Skin epidermis (tissue), 12 donors: ENCODE data around the gene LTBP3.

Source experiments
- H3K27ac ChIP-seq, 21 experiments: fragments of 200-600 bp; sonication (generic) in 11 of 21; one replicate each; pipeline ENCODE4 v1.5.0; 2020; ENCODE audit warnings: mild to moderate bottlenecking in 3 of 21, inconsistent platforms in 2 of 21, moderate library complexity in 2 of 21
- H3K4me3 ChIP-seq, 7 experiments: fragments of 200-600 bp; sonication (generic) in 2 of 7; one replicate each; pipeline ENCODE4 v1.5.0; 2020; ENCODE audit warnings: inconsistent platforms in 2 of 7, mild to moderate bottlenecking in 2 of 7, moderate library complexity in 1 of 7

LTBP3 gene

GRCh38 chr11:65503949-65504673 is 54.0 kb downstream of the LTBP3 start:
- Histone ChIP-seq H3K27ac (peak overlapping the region in 16 of 21 experiments; percentile 5 to 100 (median 97)), H3K4me3 (peak overlapping the region; percentile 55 to 84 (median 63))

GRCh38 chr11:65503368-65503948 is 54.7 kb downstream of the LTBP3 start:
- Histone ChIP-seq H3K4me3 (peak overlapping the region; percentile 55 to 84 (median 63)), H3K27ac (peak overlapping the region in 18 of 21 experiments; percentile 5 to 100 (median 98))

- Histone ChIP-seq H3K4me3 (peak overlapping the region; percentile 55 to 84 (median 63)), H3K27ac (peak overlapping the region in 18 of 21 experiments; percentile 30 to 100 (median 99))
These were observed 55.4 kb downstream of the LTBP3 start for GRCh38 chr11:65502555-65503367.

GRCh38 chr11:65502274-65502554 is 55.9 kb downstream of the LTBP3 start:
- Histone ChIP-seq H3K4me3 (peak overlapping the region; percentile 55 to 84 (median 63)), H3K27ac (peak overlapping the region in 18 of 21 experiments; percentile 96 to 100 (median 99))

- Histone ChIP-seq H3K4me3 (peak overlapping the region; percentile 55 to 84 (median 63)), H3K27ac (peak overlapping the region in 20 of 21 experiments; percentile 23 to 100 (median 99))
These were observed 56.5 kb downstream of the LTBP3 start for GRCh38 chr11:65501472-65502273.

- H3K27ac ChIP-seq, result peak overlapping the region; percentile 23 to 100 (median 99)
- peak overlapping the region; percentile 55 to 84 (median 63) for H3K4me3 ChIP-seq
These were observed 57.0 kb downstream of the LTBP3 start for GRCh38 chr11:65501186-65501471.

- peak overlapping the region; percentile 55 to 84 (median 63) for H3K4me3 ChIP-seq
- H3K27ac ChIP-seq, result peak overlapping the region; percentile 87 to 100 (median 99)
These were observed 57.6 kb downstream of the LTBP3 start for GRCh38 chr11:65500387-65501185.

GRCh38 chr11:65499713-65500386 is 58.3 kb downstream of the LTBP3 start:
- peak overlapping the region; percentile 55 to 84 (median 63) for H3K4me3 ChIP-seq
- peak overlapping the region; percentile 87 to 100 (median 99) for H3K27ac ChIP-seq

GRCh38 chr11:65498977-65499712 is 59.0 kb downstream of the LTBP3 start, which contains the start of gene MALAT1:
MALAT1 (plus strand) TSS chr11:65499045.
- peak within 1 kb of the TSS; percentile 87 to 100 (median 99) for H3K27ac ChIP-seq
- H3K4me3 ChIP-seq, result peak within 1 kb of the TSS; percentile 55 to 84 (median 63)

GRCh38 chr11:65498727-65498976 is 59.5 kb downstream of the LTBP3 start:
- peak overlapping the region; percentile 55 to 84 (median 63) for H3K4me3 ChIP-seq
- H3K27ac ChIP-seq, result peak overlapping the region; percentile 87 to 100 (median 99)

- H3K4me3 ChIP-seq, result peak overlapping the region; percentile 55 to 84 (median 63)
- H3K27ac ChIP-seq, result peak overlapping the region; percentile 87 to 100 (median 99)
These were observed 60.0 kb downstream of the LTBP3 start for GRCh38 chr11:65498042-65498726.

- Histone ChIP-seq H3K27ac (peak overlapping the region; percentile 87 to 100 (median 99)), H3K4me3 (peak overlapping the region; percentile 55 to 84 (median 63))
These were observed 60.8 kb downstream of the LTBP3 start for GRCh38 chr11:65497141-65498041.

- H3K27ac ChIP-seq, result peak overlapping the region; percentile 57 to 100 (median 99)
These were observed 61.6 kb downstream of the LTBP3 start for GRCh38 chr11:65496304-65497140.

GRCh38 chr11:65493367-65494176 is 64.6 kb downstream of the LTBP3 start:
- Histone ChIP-seq H3K27ac (peak overlapping the region; percentile 74 to 100 (median 97)), H3K4me3 (no peak overlapping the region)

More at GRCh38 chr11:65496304-65497140, 61.6 kb downstream of the LTBP3 start:
- peak overlapping the region; percentile 8 to 79 (median 21) for H3K4me3 ChIP-seq
